BJ (cell line): ENCODE measurements around the gene CD40. TPM values are rescaled to one million over a fixed set of nuclear protein-coding genes. Genes with fewer than 3 reads are reported as not detected.

Experiments used
- CTCF ChIA-PET: fragments of 350-600 bp; formaldehyde crosslinking; extraction: SDS; loops from one replicate; lab custom pipeline; 2021; ENCODE audit warnings: antibody characterized with exemption, inconsistent platforms; lab: Yijun Ruan, JAX
- POLR2A ChIA-PET: fragments of 300-600 bp; sonication (Branson Sonifier 250); formaldehyde crosslinking; extraction: SDS; loops from one replicate; lab custom pipeline; 2021; ENCODE audit warnings: antibody characterized with exemption; lab: Charles Lee
- DNase-seq: peaks from one replicate; pipeline ENCODE4 v3.0.0-alpha.2; 2011; ENCODE audit warnings: low read depth
- H3K27me3 ChIP-seq: 2 replicates; pipeline ENCODE4 v1.6.0; 2011; ENCODE audit warnings: low read length; ENCODE audit not compliant: control insufficient read depth, insufficient read depth
- H3K36me3 ChIP-seq: 2 replicates; pipeline ENCODE4 v1.5.1; 2011; ENCODE audit warnings: low read length; ENCODE audit not compliant: control insufficient read depth, insufficient read depth
- H3K4me3 ChIP-seq: 2 replicates; pipeline ENCODE4 v1.5.1; 2011; ENCODE audit warnings: low read depth, mild to moderate bottlenecking, control low read depth, low read length
- polyA plus RNA-seq: library from polyadenylated mRNA; depleted of rRNA; stranded (reverse); fragments of >200 nt; gene quantifications from 2 replicates; pipeline ENCODE4 v1.2.3, GENCODE V29; 2011
- TF ChIP-seq, protein P1 (sequence below): IDR thresholded peaks from 2 replicates; pipeline ENCODE4 v1.5.1; 2011; ENCODE audit warnings: low read depth, mild to moderate bottlenecking, control low read depth, inconsistent platforms, low read length, moderate library complexity; ENCODE audit not compliant: insufficient read depth

Gene CD40
- polyA plus RNA-seq, 1 experiment = 11.6 TPM

GRCh38 chr20:46167080-46167479 lies 49.0 kb downstream of the CD40 start:
- Histone ChIP-seq H3K4me3 (no peak overlapping the region), H3K36me3 (no peaks in the 10 kb centered on the region), H3K27me3 (peaks cover 9% of the 10 kb centered on the region; the same call in 1 of the 2 replicates)
- no peak for DNase-seq
- ChIA-PET CTCF (interaction anchor here (2.4 kb wide), 1 partner anchor 34 kb away, joined by 5 read pairs; no protein-coding TSS in a partner anchor), POLR2A (no interaction called here)
- TF ChIP-seq, protein P1, sequence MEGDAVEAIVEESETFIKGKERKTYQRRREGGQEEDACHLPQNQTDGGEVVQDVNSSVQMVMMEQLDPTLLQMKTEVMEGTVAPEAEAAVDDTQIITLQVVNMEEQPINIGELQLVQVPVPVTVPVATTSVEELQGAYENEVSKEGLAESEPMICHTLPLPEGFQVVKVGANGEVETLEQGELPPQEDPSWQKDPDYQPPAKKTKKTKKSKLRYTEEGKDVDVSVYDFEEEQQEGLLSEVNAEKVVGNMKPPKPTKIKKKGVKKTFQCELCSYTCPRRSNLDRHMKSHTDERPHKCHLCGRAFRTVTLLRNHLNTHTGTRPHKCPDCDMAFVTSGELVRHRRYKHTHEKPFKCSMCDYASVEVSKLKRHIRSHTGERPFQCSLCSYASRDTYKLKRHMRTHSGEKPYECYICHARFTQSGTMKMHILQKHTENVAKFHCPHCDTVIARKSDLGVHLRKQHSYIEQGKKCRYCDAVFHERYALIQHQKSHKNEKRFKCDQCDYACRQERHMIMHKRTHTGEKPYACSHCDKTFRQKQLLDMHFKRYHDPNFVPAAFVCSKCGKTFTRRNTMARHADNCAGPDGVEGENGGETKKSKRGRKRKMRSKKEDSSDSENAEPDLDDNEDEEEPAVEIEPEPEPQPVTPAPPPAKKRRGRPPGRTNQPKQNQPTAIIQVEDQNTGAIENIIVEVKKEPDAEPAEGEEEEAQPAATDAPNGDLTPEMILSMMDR = no peak

DNA sequence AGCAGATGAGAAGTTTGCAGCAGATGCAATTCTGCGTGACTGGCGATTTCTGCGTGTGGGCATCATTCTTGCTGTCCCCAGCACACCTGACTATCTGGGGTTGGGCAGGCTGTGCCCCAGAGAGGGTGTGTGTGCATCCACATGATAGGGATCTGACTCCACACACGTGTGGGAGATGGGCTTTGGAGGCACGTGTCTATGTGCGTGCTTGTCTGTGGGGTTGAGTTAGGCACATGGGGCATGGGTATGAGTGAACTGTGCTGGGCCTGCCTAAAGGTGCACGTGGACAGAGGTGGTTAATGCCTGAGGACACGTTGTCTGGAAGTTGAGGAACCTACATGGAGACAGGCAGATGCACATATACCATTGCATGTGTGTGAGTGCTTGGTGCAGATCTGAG lies 50.3 kb downstream of the CD40 start:
- POLR2A ChIA-PET = no interaction called here
- TF ChIP-seq, protein P1 = no peak
- H3K4me3 ChIP-seq = no peak overlapping the region
- DNase-seq = no peak
- no peaks in the 10 kb centered on the region for H3K36me3 ChIP-seq
- peaks cover 9% of the 10 kb centered on the region for H3K27me3 ChIP-seq
- CTCF ChIA-PET = interaction anchor here (1.2 kb wide), 1 partner anchor 11 kb away, joined by 3 read pairs; no protein-coding TSS in a partner anchor

DNA sequence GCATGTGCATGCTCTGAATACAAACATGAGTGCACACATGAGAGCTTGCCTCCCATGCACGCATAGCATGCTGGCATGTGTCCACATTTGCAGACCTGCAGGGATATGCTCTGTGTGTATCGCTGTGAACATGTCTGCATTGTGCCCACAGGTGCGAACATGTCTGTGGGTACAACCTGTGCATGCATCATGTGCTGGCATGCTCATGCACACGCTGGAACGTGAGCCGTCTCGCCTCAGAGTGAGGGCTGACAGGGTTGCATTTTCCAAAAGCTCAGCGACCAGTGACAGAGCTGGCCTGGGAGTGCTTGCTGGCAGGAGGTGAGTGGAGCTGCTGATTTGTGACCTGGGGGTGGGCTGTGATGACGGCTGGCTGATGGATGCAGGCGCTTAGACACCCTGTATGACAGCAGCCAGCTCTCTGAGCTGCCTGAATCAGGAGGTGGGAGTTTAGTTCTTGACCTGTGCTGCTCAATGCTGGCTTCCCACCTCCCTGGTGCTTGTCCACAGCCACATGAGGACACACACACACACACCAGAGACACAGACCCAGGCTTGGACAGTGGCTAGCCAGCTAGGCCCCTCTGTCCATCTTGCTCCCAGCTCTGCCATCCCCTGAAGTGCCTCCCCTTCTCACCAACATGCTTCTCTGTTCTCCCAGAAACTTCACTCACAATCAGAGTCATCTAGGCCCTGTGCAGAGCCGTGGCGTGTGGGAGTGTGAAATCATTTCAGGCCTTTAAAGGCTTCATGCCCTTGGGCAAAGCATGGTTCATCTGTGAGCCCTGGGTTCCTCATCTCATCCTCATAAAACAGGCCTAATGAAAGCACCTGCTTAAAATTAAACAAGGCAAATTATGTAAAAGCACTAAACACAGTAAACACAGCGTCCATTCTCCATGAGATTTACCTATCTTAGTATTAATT lies 51.4 kb downstream of the CD40 start:
- CTCF ChIA-PET = interaction anchor here (1.2 kb wide), 1 partner anchor 10 kb away, joined by 3 read pairs; no protein-coding TSS in a partner anchor
- Histone ChIP-seq H3K36me3 (no peaks in the 10 kb centered on the region), H3K4me3 (no peak overlapping the region), H3K27me3 (peaks cover 11% of the 10 kb centered on the region)
- TF ChIP-seq, protein P1 = no peak
- no peak for DNase-seq
- POLR2A ChIA-PET = no interaction called here

DNA sequence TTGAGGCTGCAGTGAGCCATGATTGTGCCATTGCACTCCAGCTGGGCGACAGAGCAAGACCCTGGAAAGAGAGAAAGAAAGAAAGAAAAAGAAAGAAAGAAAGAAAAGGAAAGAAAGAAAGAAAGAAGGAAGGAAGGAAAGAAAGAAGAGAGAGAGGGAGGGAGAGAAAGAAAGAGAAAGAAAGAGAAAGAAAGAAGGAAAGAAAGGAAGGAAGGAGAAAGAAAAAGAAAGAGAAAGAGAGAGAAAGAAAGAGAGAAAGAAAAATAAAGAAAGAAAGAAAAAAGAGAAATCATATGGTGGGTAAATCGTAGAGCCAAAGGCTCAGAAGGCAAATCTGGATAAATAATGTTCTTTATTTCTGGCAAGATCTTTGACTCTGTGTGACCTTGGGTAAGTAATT lies 53.4 kb downstream of the CD40 start:
- no peak for DNase-seq
- ChIA-PET POLR2A (no interaction called here), CTCF (no interaction called here)
- TF ChIP-seq, protein P1 = no peak
- Histone ChIP-seq H3K36me3 (no peaks in the 10 kb centered on the region), H3K27me3 (peaks cover 18% of the 10 kb centered on the region), H3K4me3 (no peak overlapping the region)

GRCh38 chr20:46171909-46172308 lies 53.8 kb downstream of the CD40 start:
- TF ChIP-seq, protein P1 = no peak
- ChIA-PET POLR2A (no interaction called here), CTCF (interaction anchor here (2.8 kb wide), 1 partner anchor 158 kb away, joined by 11 read pairs; no protein-coding TSS in a partner anchor)
- no peak for DNase-seq
- H3K27me3 ChIP-seq = peaks cover 18% of the 10 kb centered on the region
- H3K36me3 ChIP-seq = no peaks in the 10 kb centered on the region
- no peak overlapping the region for H3K4me3 ChIP-seq
